Kidney epithelial cell (primary cell): ENCODE data around the gene MDM1. TPM values are rescaled to one million over a fixed set of nuclear protein-coding genes. Genes with fewer than 3 reads are reported as not detected.
A peak's percentile ranks its signal among the peaks of the same experiment; 100 is the strongest.

Experiments used
- DNase-seq: peaks from one replicate; pipeline ENCODE4 v3.0.0-alpha.2; 2010; ENCODE audit warnings: low read depth
- H3K27me3 ChIP-seq: 2 replicates; pipeline ENCODE4 v1.6.0; 2011; ENCODE audit warnings: low read length; ENCODE audit not compliant: control insufficient read depth, insufficient read depth
- H3K36me3 ChIP-seq: 2 replicates; pipeline ENCODE4 v1.5.1; 2011; ENCODE audit warnings: low read length; ENCODE audit not compliant: control insufficient read depth, insufficient read depth
- H3K4me3 ChIP-seq: 2 replicates; pipeline ENCODE4 v1.5.1; 2011; ENCODE audit warnings: low read depth, mild to moderate bottlenecking, control low read depth, low read length
- CTCF ChIP-seq: IDR thresholded peaks from 2 replicates; pipeline ENCODE4 v1.5.1; 2011; ENCODE audit warnings: mild to moderate bottlenecking, moderate library complexity, low read length, control low read depth, inconsistent platforms; ENCODE audit not compliant: insufficient read depth, poor library complexity, severe bottlenecking
- total RNA-seq: library from RNA; depleted of rRNA; stranded (reverse); fragments of >200 nt; gene quantifications from 2 replicates; pipeline ENCODE4 v1.2.3, GENCODE V29; 2015

MDM1 gene
- total RNA-seq, 1 donor from 2014 or later, result 7.4 TPM

GRCh38 chr12:68367903-68368302 is 35.7 kb upstream of the MDM1 start:
- Histone ChIP-seq H3K27me3 (no peaks in the 10 kb centered on the region), H3K36me3 (no peaks in the 10 kb centered on the region), H3K4me3 (no peak overlapping the region)
- TF ChIP-seq CTCF, result no peak
- no peak for DNase-seq

- no peak overlapping the region for H3K4me3 ChIP-seq
- H3K36me3 ChIP-seq, result no peaks in the 10 kb centered on the region
- TF ChIP-seq CTCF, result no peak
- no peak for DNase-seq
- H3K27me3 ChIP-seq, result no peaks in the 10 kb centered on the region
Measured at GRCh38 chr12:68367116-68367515, 35.0 kb upstream of the MDM1 start.

GRCh38 chr12:68364893-68365725 is 32.9 kb upstream of the MDM1 start:
- no peak for TF ChIP-seq CTCF
- peak; percentile 91 for DNase-seq
- H3K36me3 ChIP-seq, result no peaks in the 10 kb centered on the region
- H3K27me3 ChIP-seq, result no peaks in the 10 kb centered on the region
- peak overlapping the region; percentile 18 for H3K4me3 ChIP-seq

GRCh38 chr12:68364328-68364727 is 32.2 kb upstream of the MDM1 start:
- no peak for TF ChIP-seq CTCF
- Histone ChIP-seq H3K36me3 (no peaks in the 10 kb centered on the region), H3K4me3 (no peak overlapping the region), H3K27me3 (no peaks in the 10 kb centered on the region)
- no peak for DNase-seq

- no peak for TF ChIP-seq CTCF
- Histone ChIP-seq H3K4me3 (no peak overlapping the region), H3K36me3 (no peaks in the 10 kb centered on the region), H3K27me3 (no peaks in the 10 kb centered on the region)
- no peak for DNase-seq
Measured at GRCh38 chr12:68361953-68362352, 29.8 kb upstream of the MDM1 start.

- no peaks in the 10 kb centered on the region for H3K27me3 ChIP-seq
- DNase-seq, result no peak
Measured at GRCh38 chr12:68359674-68360073, 27.5 kb upstream of the MDM1 start.

More at GRCh38 chr12:68359674-68360073, 27.5 kb upstream of the MDM1 start:
- Histone ChIP-seq H3K4me3 (no peak overlapping the region), H3K36me3 (no peaks in the 10 kb centered on the region)
- TF ChIP-seq CTCF, result no peak
